Measurements from ENCODE around the gene OPN5. TPM values are rescaled to one million over a fixed set of nuclear protein-coding genes. Genes with fewer than 3 reads are reported as not detected.
"Not testable (repeated sequence)": the region's sequence is repeated elsewhere in the genome, so short reads cannot be mapped to it uniquely, and the experiment has no call there.

OPN5 gene
- polyA plus RNA-seq (2013, experiment 1 of 2) = 0.33 TPM
- 0.20 TPM for polyA plus RNA-seq (2013, experiment 2 of 2)

GRCh38 chr6:47781732-47782131 is at the start of gene OPN5:
Gene OPN5, plus strand, starts transcription at chr6:47782032. Its CDS starts 35 bp downstream, at chr6:47782067.
- 92 to 94% methylated on average over 7 of the region's 8 CpGs for WGBS, 2 experiments (ENCODE audit: insufficient coverage in 2 of 2)
- H3K27ac ChIP-seq (ENCODE audit: low read depth, low read length, severe bottlenecking) = no peak within 1 kb of the TSS
- H3K9me3 ChIP-seq (ENCODE audit: control insufficient read depth, low read length) = no peaks in the 10 kb centered on the region
- H3K4me1 ChIP-seq (ENCODE audit: control insufficient read depth, insufficient read depth, low read length, poor library complexity, severe bottlenecking) = no peaks in the 10 kb centered on the region
- H3K4me3 ChIP-seq (ENCODE audit: extremely low read depth, insufficient read depth, low read length, poor library complexity, severe bottlenecking) = no peak within 1 kb of the TSS
- H3K36me3 ChIP-seq (ENCODE audit: control insufficient read depth, insufficient read depth, low read length) = no peaks in the 10 kb centered on the region

- 55 to 58% methylated on average over 2 of the region's 2 CpGs for WGBS, 2 experiments (ENCODE audit: insufficient coverage in 2 of 2)
- no peak overlapping the region for H3K4me3 ChIP-seq (ENCODE audit: extremely low read depth, insufficient read depth, low read length, poor library complexity, severe bottlenecking)
- H3K4me1 ChIP-seq (ENCODE audit: control insufficient read depth, insufficient read depth, low read length, poor library complexity, severe bottlenecking) = no peaks in the 10 kb centered on the region
- no peaks in the 10 kb centered on the region for H3K36me3 ChIP-seq (ENCODE audit: control insufficient read depth, insufficient read depth, low read length)
- no peak overlapping the region for H3K27ac ChIP-seq (ENCODE audit: low read depth, low read length, severe bottlenecking)
- no peaks in the 10 kb centered on the region for H3K9me3 ChIP-seq (ENCODE audit: control insufficient read depth, low read length)
Observed at GRCh38 chr6:47733879-47734558, 47.8 kb upstream of the OPN5 start.

GRCh38 chr6:47734831-47735481 is 46.9 kb upstream of the OPN5 start:
- H3K27ac ChIP-seq (ENCODE audit: low read depth, low read length, severe bottlenecking) = no peak overlapping the region
- no peaks in the 10 kb centered on the region for H3K4me1 ChIP-seq (ENCODE audit: control insufficient read depth, insufficient read depth, low read length, poor library complexity, severe bottlenecking)
- H3K36me3 ChIP-seq (ENCODE audit: control insufficient read depth, insufficient read depth, low read length) = no peaks in the 10 kb centered on the region
- no peak overlapping the region for H3K4me3 ChIP-seq (ENCODE audit: extremely low read depth, insufficient read depth, low read length, poor library complexity, severe bottlenecking)
- WGBS, 2 experiments (ENCODE audit: insufficient coverage in 2 of 2) = 25 to 30% methylated on average over 2 to 4 of the region's 4 CpGs
- H3K9me3 ChIP-seq (ENCODE audit: control insufficient read depth, low read length) = no peaks in the 10 kb centered on the region

GRCh38 chr6:47736083-47736700 is 45.6 kb upstream of the OPN5 start:
- H3K36me3 ChIP-seq (ENCODE audit: control insufficient read depth, insufficient read depth, low read length) = no peaks in the 10 kb centered on the region
- no peak overlapping the region for H3K27ac ChIP-seq (ENCODE audit: low read depth, low read length, severe bottlenecking)
- H3K9me3 ChIP-seq (ENCODE audit: control insufficient read depth, low read length) = no peaks in the 10 kb centered on the region
- H3K4me1 ChIP-seq (ENCODE audit: control insufficient read depth, insufficient read depth, low read length, poor library complexity, severe bottlenecking) = no peaks in the 10 kb centered on the region
- WGBS, 2 experiments (ENCODE audit: insufficient coverage in 2 of 2) = 67 to 72% methylated on average over 6 of the region's 7 CpGs
- no peak overlapping the region for H3K4me3 ChIP-seq (ENCODE audit: extremely low read depth, insufficient read depth, low read length, poor library complexity, severe bottlenecking)

GRCh38 chr6:47737406-47737805 is 44.4 kb upstream of the OPN5 start:
- WGBS, 2 experiments (ENCODE audit: insufficient coverage in 2 of 2) = 100% methylated on average over 2 of the region's 2 CpGs
- no peaks in the 10 kb centered on the region for H3K36me3 ChIP-seq (ENCODE audit: control insufficient read depth, insufficient read depth, low read length)
- no peak overlapping the region for H3K4me3 ChIP-seq (ENCODE audit: extremely low read depth, insufficient read depth, low read length, poor library complexity, severe bottlenecking)
- H3K9me3 ChIP-seq (ENCODE audit: control insufficient read depth, low read length) = no peaks in the 10 kb centered on the region
- no peaks in the 10 kb centered on the region for H3K4me1 ChIP-seq (ENCODE audit: control insufficient read depth, insufficient read depth, low read length, poor library complexity, severe bottlenecking)
- no peak overlapping the region for H3K27ac ChIP-seq (ENCODE audit: low read depth, low read length, severe bottlenecking)

GRCh38 chr6:47740714-47741113 is 41.1 kb upstream of the OPN5 start:
- no peaks in the 10 kb centered on the region for H3K4me1 ChIP-seq (ENCODE audit: control insufficient read depth, insufficient read depth, low read length, poor library complexity, severe bottlenecking)
- no peak overlapping the region for H3K27ac ChIP-seq (ENCODE audit: low read depth, low read length, severe bottlenecking)
- H3K4me3 ChIP-seq (ENCODE audit: extremely low read depth, insufficient read depth, low read length, poor library complexity, severe bottlenecking) = no peak overlapping the region
- H3K9me3 ChIP-seq (ENCODE audit: control insufficient read depth, low read length) = peaks cover 4% of the 10 kb centered on the region
- H3K36me3 ChIP-seq (ENCODE audit: control insufficient read depth, insufficient read depth, low read length) = no peaks in the 10 kb centered on the region
- WGBS, 2 experiments (ENCODE audit: insufficient coverage in 2 of 2) = no CpG with 5 or more reads among the region's 1 CpG

- no peak overlapping the region for H3K4me3 ChIP-seq (ENCODE audit: extremely low read depth, insufficient read depth, low read length, poor library complexity, severe bottlenecking)
- no peaks in the 10 kb centered on the region for H3K36me3 ChIP-seq (ENCODE audit: control insufficient read depth, insufficient read depth, low read length)
- H3K4me1 ChIP-seq (ENCODE audit: control insufficient read depth, insufficient read depth, low read length, poor library complexity, severe bottlenecking) = no peaks in the 10 kb centered on the region
- WGBS, 2 experiments (ENCODE audit: insufficient coverage in 2 of 2) = 82 to 100% methylated on average over 1 to 2 of the region's 2 CpGs
- H3K9me3 ChIP-seq (ENCODE audit: control insufficient read depth, low read length) = peaks cover 4% of the 10 kb centered on the region
- no peak overlapping the region for H3K27ac ChIP-seq (ENCODE audit: low read depth, low read length, severe bottlenecking)
Observed at GRCh38 chr6:47741807-47742206, 40.0 kb upstream of the OPN5 start.

GRCh38 chr6:47743744-47744143 is 38.1 kb upstream of the OPN5 start:
- H3K27ac ChIP-seq (ENCODE audit: low read depth, low read length, severe bottlenecking) = no peak overlapping the region
- H3K9me3 ChIP-seq (ENCODE audit: control insufficient read depth, low read length) = peaks cover 4% of the 10 kb centered on the region
- no peaks in the 10 kb centered on the region for H3K36me3 ChIP-seq (ENCODE audit: control insufficient read depth, insufficient read depth, low read length)
- H3K4me3 ChIP-seq (ENCODE audit: extremely low read depth, insufficient read depth, low read length, poor library complexity, severe bottlenecking) = no peak overlapping the region
- no peaks in the 10 kb centered on the region for H3K4me1 ChIP-seq (ENCODE audit: control insufficient read depth, insufficient read depth, low read length, poor library complexity, severe bottlenecking)

- not testable (repeated sequence) for H3K4me1 ChIP-seq (ENCODE audit: control insufficient read depth, insufficient read depth, low read length, poor library complexity, severe bottlenecking); H3K9me3 ChIP-seq (ENCODE audit: control insufficient read depth, low read length); H3K27ac ChIP-seq (ENCODE audit: low read depth, low read length, severe bottlenecking); H3K36me3 ChIP-seq (ENCODE audit: control insufficient read depth, insufficient read depth, low read length); H3K4me3 ChIP-seq (ENCODE audit: extremely low read depth, insufficient read depth, low read length, poor library complexity, severe bottlenecking)
- WGBS, 2 experiments (ENCODE audit: insufficient coverage in 2 of 2) = 100% methylated on average over 1 of the region's 3 CpGs
Observed at GRCh38 chr6:47745269-47745668, 36.6 kb upstream of the OPN5 start.

- no peaks in the 10 kb centered on the region for H3K4me1 ChIP-seq (ENCODE audit: control insufficient read depth, insufficient read depth, low read length, poor library complexity, severe bottlenecking)
- H3K4me3 ChIP-seq (ENCODE audit: extremely low read depth, insufficient read depth, low read length, poor library complexity, severe bottlenecking) = no peak overlapping the region
- 100% methylated on average over 1 of the region's 1 CpG; no CpG with 5 or more reads in 1 of the 2 experiments for WGBS, 2 experiments (ENCODE audit: insufficient coverage in 2 of 2)
- H3K9me3 ChIP-seq (ENCODE audit: control insufficient read depth, low read length) = peaks cover 3% of the 10 kb centered on the region
- no peak overlapping the region for H3K27ac ChIP-seq (ENCODE audit: low read depth, low read length, severe bottlenecking)
- H3K36me3 ChIP-seq (ENCODE audit: control insufficient read depth, insufficient read depth, low read length) = no peaks in the 10 kb centered on the region
Observed at GRCh38 chr6:47749757-47750156, 32.1 kb upstream of the OPN5 start.

GRCh38 chr6:47752801-47753200 is 29.0 kb upstream of the OPN5 start:
- H3K27ac ChIP-seq (ENCODE audit: low read depth, low read length, severe bottlenecking) = no peak overlapping the region
- no peak overlapping the region for H3K4me3 ChIP-seq (ENCODE audit: extremely low read depth, insufficient read depth, low read length, poor library complexity, severe bottlenecking)
- H3K9me3 ChIP-seq (ENCODE audit: control insufficient read depth, low read length) = peaks cover 6% of the 10 kb centered on the region
- no peaks in the 10 kb centered on the region for H3K4me1 ChIP-seq (ENCODE audit: control insufficient read depth, insufficient read depth, low read length, poor library complexity, severe bottlenecking)
- H3K36me3 ChIP-seq (ENCODE audit: control insufficient read depth, insufficient read depth, low read length) = no peaks in the 10 kb centered on the region
- no CpG with 5 or more reads among the region's 1 CpG for WGBS, 2 experiments (ENCODE audit: insufficient coverage in 2 of 2)

Measured in mesodermal cell (in vitro differentiated cells).